Measurements from ENCODE around the gene CD300LB.
A peak's percentile ranks its signal among the peaks of the same experiment; 100 is the strongest.
"Not testable (repeated sequence)": the region's sequence is repeated elsewhere in the genome, so short reads cannot be mapped to it uniquely, and the experiment has no call there.

The CD300LB gene

DNA sequence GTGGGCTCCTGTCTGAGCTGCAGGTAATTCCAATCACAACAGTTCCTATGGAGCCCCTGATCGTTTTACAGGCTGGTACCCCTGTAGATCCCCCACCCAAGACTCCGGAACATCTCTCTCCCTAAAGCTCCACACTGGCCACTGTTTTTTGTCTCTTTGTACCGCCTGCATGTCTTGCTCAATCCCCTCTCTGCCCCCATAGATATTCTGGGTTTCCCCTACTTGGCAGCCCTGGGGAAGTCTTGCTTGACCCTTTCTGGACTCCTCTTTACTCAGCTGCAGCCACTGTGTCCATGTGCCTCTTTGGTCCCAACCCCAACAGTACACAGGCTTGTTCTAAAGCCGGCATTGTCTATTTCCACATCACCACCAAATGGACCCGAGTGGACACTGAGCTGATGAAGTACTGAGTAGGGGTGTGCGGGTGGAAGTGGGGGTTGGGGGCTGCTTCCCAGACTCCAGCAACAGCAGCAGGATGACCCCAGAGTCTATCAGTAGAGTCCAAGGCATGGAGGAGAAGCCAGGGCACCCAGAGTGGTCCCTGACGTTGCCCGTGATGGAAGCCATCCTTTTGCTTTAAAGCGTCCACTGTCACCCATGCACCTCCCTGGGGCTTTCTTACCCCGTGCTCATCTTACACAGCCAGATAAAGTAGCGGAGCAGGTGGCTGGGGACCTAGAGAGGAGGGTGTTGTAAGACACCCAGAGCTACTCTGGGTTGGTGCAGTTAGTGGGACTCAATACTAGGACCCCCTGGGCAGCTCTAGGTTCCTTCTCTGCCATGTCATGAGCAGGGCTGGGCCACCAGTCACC, 6.4 kb downstream of the CD300LB start:
- no peak for DNase-seq

DNA sequence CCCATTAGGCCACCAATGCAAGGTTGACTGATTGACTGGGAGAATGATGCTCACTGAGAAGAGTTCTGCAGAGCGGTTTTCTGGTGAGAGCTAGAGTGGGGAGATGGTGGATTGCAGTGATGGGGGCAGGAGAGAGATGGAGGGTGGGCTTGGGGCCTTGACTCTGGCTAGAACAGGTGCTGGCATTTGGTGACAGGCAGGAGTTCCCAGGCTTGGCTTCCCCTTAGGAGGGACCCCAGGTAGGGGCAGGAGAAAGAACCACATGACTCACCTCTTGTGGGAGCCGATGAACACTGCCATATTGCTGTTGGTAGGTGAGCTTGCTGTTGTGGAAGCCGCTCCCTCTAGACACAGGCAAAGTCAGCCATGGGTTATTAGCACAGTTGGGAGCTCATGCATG, 8.0 kb downstream of the CD300LB start:
- DNase-seq, result no peak

DNA sequence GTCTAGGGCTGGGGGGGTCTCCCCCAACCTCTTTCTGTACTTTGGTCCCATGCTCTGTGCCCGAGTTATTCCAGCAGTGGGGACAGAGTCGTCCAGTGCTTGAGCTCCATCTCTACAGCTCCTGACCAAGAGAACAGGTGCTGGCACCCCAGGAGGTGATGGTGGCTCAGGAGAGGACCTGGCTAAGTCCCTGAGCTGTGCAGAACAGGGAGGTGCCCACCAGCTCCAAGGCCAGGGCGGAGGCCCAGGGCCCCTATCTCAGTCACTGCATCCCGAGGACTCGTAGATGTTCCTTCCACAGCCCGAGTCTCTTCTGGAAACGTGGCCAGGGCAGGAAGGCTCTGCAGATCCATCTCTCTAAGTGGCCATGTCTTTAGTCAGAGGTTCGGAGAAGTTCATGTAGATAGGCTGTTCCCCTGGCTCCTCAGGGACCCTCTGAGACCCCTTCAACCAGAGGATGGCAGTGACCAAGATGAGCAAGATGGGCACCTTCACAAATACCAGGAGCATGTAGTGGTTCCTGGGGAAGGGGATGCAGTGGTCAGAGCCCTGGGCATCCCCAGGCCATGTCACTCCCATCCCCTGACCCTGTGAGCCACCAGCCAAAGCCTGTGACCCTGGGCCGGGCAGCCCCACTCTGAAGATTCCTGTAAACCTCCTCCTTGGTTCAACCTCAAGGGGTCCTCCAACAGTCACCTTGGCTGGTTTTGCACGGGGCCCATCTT, 8.7 kb downstream of the CD300LB start:
- DNase-seq, result no peak

DNA sequence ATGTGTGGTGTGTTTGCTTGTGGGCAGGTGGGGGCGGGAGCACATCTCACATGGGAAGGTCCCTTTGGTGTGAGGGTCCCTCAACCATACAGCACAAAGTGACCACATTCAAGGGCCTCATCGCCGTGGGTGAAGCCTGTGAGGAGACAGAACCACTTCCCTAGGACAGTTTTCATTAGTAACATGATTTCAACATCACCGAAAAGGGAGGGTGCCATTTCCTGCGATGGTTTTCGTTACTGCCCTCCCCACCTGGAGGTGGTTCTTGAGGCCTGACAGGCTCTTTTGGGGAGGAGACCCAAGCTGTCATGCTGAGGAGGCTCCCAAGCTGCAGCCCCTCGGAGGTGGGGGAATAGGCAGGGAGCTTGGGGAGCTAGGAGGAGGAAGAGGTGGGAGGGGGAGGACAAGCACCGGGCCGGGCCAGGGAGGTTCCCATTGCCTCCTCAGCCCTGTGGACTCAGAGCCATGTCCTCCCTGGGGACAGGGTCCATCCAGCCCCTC, 9.5 kb downstream of the CD300LB start:
- DNase-seq, result no peak

DNA sequence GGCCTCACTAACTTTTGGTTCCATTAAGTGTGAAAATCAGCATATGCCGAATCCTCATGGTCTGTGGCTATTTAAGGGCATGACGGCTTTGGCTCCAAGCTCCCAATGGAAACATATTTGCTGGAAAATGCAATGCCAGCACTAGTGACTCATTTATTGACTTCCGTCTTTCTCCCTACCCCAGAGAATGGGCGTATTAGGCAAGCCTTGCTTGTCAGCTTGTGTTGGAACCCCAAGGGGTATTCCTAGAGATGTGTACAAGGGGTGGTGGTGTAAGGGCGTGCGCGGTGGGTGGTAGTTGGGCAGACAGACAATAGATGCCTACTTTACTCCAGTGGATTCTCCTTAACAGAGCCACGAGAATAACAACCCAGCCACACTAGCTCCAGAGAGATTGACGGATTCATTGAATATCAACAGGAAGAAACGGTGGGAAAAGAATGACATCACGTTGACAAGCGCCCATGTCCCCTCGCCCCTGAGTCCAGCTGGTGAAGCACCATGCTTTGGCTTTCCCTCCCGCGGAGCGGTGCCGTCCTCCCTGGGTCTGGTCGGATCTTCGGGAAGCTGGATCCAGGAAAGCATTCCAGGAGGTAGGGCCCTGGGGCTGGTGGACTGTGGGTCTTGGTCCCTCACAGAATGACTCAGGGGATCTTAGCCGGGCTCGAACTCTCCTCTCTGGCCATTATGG, 10.3 kb downstream of the CD300LB start:
- no peak for DNase-seq

DNA sequence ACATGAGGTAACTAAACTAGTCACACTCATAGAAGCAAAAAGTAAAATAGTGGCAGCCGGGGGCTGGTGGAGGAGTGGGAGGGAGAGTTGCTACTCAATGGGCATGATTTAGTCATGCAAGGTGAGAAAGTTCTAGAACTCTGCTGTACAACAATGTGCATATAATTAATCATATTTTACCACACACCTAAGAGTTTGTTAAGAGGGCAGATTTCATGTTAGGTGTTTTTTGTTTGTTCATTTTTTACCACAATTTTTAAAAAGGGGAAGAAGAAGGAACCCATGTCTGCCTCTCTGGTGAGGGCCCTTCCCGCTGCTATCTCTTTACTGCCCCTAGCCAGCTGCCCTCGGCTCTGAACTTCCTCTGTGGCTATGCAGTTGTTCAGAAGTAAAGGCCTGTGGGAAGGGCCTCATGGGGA, 11.2 kb downstream of the CD300LB start:
- DNase-seq, result no peak

DNA sequence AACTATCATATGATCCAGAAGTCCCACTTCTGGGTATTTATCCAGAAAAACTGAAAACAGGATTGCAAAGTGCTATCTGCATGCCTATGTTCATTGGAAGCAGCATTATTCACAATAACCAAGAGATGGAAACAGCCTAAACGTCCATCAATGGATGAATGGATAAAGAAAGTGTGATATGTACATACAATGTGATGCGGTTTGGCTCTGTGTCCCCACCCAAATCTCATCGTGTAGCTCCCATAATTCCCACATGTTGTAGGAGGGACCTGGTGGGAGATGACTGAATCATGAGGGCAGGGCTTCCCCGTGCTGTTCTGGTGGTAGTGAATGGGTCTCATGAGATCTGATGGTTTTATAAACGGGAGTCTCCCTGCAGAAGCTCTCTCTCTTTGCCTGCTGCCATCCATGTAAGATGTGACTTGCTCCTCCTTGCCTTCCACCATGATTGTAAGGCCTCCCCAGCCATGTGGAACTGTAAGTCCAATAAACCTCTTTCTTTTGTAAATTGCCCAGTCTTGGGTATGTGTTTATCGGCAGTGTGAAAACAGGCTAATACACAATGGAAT, 12.8 kb downstream of the CD300LB start:
- not testable (repeated sequence) for DNase-seq

DNA sequence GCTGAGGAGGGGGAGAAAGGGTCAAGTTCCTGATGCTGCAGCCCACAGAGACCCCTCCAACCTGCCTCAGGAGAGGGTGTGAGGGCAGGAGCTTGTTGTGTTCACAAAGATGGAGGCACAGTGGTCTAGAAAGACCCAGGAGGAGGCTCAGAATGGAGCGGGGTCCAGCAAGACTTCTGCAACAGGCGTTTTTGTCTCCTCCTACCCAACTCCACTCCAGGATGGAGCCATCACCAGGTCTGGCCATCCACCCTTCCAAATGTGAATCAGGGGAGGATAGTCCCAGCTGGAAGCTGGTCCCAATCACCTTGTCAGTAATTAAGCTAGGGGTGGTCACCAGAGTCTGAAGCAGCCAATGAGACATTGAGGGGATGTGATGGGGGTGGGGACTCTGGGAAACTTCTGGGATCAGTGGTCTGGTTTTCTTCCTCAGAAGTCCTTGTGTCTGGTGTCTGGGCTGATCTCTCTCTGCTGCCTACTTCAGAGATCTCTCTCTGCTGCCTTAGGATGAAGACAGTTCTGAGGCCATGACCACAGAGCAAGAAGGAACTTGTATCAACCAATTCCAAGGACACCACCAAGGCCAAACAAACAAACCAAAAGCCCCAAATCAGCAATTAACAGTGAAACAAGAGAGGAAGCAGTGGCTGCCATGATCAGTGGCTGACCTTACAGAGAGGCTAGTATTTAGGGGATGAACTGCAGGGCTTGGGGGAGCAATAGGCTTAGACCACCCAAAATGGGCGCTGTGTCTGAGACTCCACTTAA, 14.5 kb downstream of the CD300LB start:
- no peak for DNase-seq

DNA sequence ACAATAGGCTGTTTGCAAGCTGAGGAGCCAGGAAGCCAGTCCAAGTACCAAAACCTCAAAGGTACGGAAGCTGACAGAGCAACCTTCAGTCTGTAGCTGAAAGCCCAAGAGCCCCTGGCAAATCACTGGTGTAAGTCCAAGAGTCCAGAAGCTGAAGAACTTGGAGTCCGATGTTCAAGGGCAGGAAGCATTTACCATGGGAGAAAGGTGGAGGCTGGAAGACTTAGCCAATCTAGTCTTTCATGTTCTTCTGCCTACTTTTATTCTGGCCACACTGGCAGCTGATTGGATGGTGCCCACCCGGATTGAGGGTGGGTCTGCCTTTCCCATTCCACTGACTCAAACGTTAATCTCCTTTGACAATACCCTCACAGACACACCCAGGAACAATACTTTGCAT, 15.3 kb downstream of the CD300LB start:
- no peak for DNase-seq

DNA sequence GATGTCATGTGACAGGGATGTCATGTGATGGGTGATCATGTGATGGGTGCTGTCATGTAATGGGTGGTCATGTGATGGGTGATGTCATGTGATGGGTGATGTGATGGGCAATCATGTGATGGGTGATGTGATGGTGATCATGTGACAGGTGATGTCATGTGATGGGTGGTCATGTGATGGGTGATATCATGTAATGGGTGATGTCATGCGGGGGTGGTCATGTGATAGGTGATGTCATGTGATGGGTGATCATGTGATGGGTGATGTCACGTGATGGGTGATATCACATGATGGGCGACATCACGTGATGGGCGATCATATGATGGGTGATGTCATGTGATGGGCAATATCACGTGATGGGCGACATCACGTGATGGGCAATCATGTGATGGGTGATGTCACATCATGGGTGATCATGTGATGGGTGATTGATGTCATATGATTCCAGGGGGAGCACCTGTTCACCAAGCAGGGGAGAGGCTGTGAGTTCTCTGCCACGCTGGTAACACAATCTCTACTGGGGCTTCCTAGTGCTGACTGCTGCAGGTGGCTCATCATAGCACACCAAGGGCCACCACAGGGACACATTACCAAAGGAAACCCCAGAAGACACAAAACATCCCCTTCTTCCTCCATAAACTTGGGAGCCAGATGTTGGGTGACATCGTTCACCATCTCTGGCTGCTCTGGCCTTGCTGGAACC, 16.5 kb downstream of the CD300LB start:
- no peak for DNase-seq

DNA sequence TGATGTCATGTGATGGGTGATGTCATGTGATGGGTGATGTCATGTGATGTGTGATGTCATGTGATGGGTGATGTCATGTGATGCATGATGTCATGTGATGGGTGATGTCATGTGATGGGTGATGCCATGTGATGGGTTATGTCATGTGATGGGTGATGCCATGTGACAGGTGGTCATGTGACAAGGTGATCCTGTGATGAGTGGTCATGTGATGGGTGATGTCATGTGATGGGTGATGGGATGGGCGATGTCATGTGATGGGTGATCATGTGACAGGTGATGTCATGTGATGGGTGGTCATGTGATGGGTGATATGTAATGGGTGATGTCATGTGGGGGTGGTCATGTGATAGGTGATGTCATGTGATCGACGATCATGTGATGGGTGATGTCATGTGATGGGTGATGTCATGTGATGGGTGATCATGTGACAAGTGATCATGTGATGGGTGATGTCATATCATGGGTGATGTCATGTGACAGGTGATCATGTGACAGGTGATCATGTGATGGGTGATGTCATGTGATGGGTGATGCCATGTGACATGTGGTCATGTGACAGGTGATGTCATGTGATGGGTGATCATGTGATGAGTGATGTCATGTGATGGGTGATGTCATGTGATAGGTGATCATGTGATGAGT, 17.2 kb downstream of the CD300LB start:
- DNase-seq, result no peak

DNA sequence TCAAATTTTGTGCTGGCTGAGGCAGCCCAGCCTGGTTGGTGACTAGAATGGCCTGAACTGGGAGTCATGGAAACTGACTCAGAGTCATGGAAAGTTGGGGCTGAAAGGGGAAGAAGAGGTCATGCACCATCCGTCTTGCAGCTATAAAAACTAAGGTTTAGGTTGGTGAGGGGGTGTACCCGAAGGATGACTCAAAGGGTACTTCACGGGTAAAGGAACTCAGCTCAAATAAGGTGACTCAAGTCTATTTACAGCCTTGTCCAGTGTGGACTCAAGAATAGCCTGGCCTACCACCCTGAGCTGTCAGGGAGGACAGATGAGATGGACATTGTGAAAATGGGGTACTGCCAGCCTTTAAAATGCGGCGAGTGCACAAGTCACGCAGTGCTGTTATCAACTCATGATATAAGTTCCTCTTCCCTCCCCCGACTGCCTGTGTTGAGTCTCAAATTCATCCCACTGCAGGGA, 18.6 kb downstream of the CD300LB start:
- DNase-seq, result no peak

DNA sequence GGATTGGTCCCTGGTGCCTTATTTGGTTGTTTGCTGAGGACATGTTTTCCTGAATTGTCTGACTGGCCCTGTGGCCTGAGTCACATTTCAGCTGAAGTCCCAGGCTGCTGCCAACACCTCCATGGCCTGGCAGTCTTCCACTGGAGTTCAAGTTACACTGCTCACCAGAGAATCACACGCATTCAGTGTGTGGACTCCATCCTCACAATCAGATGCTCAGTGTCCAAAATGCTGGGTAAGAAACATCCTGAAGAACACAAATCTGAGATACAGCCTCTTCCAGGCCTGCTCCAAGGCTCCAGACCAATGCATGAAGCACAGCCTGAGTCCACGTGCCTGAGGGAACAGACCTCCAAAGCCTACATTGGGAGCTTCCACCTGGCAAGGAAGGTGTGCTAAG, 19.2 kb downstream of the CD300LB start:
- DNase-seq, result no peak

DNA sequence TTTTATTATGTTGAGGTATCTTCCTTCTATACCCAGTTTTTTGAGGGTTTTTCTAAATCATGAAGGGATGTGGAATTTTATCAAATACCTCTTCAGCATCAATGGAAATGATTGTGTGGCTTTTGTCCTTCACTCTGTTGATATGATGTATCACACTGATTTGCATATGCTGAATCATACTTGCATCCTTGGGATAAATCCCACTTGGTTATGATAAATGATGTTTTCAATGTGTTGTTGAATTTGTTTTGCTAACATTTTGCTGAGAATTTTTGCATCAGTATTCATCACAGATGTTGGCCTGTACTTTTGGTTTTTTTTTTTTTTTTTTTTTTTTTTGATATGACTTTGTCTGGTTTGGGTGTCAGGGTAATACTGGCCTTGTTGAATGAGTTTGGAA, 23.1 kb downstream of the CD300LB start:
- no peak for DNase-seq

DNA sequence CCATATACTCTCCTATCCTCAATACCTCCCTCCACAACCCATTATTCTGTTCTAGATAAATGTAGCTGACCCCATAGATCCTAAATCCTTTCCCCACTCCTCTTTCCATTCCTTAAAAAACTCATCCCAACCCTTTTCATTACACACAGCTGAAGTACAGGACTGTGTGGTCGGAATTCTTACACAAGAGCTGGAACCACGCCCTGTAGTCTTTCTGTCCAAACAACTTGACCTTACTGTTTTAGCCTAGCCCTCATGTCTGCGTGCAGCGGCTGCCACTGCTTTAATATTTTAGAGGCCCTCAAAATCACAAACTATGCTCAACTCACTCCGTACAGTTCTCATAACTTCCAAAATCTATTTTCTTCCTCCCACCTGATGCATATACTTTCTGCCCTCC, 27.3 kb downstream of the CD300LB start:
- not testable (repeated sequence) for DNase-seq

DNA sequence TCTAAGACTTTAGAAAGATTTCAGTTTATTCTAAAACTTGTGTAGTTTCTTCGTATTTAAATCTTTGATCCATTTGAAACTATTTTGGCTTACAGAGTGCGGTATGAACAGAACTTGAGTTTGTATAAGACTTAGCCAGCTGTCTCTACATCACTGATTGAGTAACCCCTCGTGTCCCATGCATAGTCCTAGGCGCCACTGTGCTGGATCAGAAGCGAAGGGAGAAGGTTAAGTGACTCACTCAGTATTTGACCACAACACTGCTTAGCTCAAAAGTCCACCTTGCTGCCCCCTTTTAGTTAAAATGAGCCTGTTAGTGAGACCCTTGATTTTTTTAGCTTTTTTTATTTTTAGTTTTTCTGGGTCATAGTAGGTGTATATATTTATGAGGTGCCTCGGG, 28.4 kb downstream of the CD300LB start:
- no peak for DNase-seq

DNA sequence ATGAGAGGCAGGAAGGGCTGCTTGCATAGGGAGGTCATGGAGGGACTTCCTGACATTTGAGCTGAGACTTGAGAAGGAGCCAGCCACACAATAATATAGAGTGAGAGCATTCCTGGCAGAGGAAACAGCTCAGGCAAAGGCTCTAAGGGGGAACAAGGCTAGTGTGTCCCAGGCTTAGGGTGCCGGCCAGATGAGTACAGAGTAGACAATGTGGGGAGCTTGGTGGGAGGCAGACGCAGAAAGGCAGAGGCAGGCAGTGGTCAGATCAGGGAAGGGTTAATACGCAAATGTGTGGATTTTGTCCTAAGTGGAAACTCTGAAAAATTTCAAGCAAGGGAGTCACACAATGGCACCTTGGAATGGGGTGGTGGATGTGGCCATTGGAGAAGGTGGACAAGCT, 31.3 kb downstream of the CD300LB start:
- no peak for DNase-seq

DNA sequence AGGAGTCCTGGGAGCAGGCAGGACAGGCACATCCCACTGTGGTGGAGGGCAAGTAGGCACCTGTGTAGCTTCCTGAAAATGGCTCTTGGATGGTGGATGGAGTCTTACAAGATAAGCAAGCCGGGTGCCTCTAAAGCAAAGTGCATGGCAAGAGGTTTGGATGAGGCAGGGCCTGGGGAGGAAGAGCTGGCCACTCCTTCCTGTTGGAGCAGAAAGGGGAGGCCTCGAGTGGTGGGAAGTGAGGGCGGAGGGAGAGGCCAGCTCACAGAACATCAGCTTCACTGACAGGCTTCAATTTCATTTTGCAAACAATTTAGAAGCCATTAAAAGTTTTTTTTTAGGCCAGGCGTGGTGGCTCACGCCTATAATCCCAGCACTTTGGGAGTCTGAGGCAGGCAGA, 33.8 kb downstream of the CD300LB start:
- DNase-seq, result no peak

DNA sequence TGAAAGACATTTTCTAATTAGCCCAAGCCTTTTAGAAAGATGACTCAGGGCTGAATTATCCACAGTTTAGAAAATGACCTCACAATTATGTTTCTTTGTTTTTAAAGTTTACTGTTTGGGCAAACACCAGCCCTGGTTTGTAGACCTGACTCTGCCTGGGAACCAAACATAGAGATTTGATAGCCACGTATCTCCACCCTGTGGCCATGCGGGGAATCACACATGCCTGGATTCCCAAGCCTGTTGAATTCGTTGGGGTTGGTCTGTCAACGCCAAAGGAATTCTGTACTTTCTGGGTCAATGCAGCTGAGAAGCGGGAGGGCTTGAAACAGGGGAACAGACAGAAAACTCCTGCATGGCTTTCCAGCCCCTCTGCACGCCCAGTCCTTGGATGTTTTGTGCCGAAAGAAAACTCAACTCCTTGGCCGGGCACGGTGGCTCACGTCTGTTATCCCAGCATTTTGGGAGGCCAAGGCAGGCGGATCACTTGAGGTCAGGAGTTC, 37.9 kb downstream of the CD300LB start:
- DNase-seq, result peak; percentile 70

DNA sequence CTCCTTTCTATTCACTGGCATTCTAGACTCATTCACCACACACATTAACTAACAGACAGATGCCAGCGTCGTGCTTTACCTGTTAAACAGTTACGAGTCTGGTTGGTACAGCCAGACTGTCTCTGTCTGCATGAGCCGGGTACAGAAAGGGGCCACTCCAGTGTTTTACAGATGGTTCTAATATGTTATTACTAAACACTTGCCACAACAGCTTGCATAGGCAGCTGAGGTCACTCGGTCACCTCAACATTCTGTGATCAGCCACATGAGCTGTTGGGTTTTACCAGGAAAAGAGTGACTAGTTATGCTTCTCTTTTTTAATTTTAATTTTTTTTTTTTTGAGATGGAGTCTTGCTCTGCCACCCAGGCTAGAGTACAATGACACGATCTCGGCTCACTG, 39.6 kb downstream of the CD300LB start:
- no peak for DNase-seq

DNA sequence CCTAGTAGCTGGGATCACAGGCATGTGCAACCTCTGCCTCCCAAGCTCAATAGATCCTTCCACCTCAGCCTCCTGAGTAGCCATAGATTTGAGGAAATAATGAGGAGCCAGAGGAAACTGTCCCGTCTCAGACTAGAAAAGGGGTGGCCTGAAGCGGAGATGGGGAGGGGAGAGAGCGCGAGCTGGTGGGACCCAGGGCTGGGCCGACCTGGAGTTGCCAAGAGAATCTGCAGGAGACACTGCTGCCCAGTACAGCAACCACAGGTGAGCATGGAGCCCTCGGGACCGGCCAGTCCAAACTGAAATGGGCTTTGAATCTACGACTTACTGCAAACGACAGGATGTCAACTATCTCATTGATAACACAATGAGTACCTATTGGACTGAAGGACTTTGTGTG, 40.6 kb downstream of the CD300LB start:
- DNase-seq, result no peak
